PFSK-1 (cell line): Measurements from ENCODE around the gene RALY.

Source experiments
- FOXP2 ChIP-seq: optimal IDR thresholded peaks from 2 replicates; pipeline ENCODE3; 2011; ENCODE audit warnings: borderline replicate concordance, control low read depth, inconsistent platforms; ENCODE audit not compliant: insufficient read depth; ENCODE audit errors: extremely low read length, extremely low read depth
- POLR2AphosphoS5 ChIP-seq: IDR thresholded peaks from 2 replicates; pipeline ENCODE4 v1.6.1; 2012; ENCODE audit warnings: low read depth, mild to moderate bottlenecking, control low read depth, low read length, moderate library complexity
- SIN3A ChIP-seq: IDR thresholded peaks from 2 replicates; pipeline ENCODE4 v1.6.1; 2012; ENCODE audit warnings: mild to moderate bottlenecking, low read length, moderate library complexity, borderline replicate concordance; ENCODE audit not compliant: insufficient read depth
- TAF1 ChIP-seq: IDR thresholded peaks from 2 replicates; pipeline ENCODE4 v1.6.1; 2012; ENCODE audit warnings: low read length, control low read depth, borderline replicate concordance; ENCODE audit not compliant: insufficient read depth
- TF ChIP-seq, protein P1 (sequence below), 2 experiments: IDR thresholded peaks; 2 replicates each; pipeline versions ENCODE4 v1.6.1 to v1.8.0; 2011 to 2012; ENCODE audit warnings: low read depth in 2 of 2, low read length in 2 of 2, control low read depth in 1 of 2, inconsistent platforms in 1 of 2, mild to moderate bottlenecking in 1 of 2, moderate library complexity in 1 of 2; ENCODE audit not compliant: insufficient read depth in 1 of 2

RALY gene

DNA sequence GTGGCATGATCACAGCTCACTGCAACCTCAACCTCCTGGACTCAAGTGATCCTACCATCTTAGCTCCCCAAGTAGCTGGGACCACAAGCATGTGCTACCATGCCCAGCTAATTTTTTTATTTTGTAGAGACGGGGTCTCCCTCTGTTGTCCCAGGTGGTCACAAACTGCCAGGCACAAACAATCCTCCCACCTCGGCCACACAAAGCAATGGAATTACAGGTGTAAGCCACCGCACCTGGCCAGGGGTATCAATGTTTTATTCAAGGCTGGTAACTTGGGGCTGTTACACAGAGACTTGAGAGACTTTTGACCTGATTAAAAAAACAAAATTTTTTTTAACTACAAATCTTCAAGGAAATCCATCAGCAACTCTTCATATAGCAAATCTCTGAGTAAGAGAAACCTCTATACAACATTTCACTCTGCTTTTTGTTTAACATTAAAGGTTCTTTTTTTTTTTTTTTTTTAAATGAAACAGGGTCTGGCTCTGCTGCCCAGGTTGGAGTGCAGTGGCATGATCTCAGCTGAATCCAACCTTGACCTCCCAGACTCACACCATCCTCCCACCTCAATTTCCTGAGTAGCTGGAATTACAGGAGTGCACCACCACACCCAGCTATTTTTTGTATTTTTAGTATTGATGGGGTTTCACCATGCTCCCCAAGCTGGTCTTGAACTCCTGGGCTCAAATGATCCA lies 112.4 kb downstream of the RALY start:
- TF ChIP-seq POLR2AphosphoS5 = no peak
- TF ChIP-seq, protein P1, sequence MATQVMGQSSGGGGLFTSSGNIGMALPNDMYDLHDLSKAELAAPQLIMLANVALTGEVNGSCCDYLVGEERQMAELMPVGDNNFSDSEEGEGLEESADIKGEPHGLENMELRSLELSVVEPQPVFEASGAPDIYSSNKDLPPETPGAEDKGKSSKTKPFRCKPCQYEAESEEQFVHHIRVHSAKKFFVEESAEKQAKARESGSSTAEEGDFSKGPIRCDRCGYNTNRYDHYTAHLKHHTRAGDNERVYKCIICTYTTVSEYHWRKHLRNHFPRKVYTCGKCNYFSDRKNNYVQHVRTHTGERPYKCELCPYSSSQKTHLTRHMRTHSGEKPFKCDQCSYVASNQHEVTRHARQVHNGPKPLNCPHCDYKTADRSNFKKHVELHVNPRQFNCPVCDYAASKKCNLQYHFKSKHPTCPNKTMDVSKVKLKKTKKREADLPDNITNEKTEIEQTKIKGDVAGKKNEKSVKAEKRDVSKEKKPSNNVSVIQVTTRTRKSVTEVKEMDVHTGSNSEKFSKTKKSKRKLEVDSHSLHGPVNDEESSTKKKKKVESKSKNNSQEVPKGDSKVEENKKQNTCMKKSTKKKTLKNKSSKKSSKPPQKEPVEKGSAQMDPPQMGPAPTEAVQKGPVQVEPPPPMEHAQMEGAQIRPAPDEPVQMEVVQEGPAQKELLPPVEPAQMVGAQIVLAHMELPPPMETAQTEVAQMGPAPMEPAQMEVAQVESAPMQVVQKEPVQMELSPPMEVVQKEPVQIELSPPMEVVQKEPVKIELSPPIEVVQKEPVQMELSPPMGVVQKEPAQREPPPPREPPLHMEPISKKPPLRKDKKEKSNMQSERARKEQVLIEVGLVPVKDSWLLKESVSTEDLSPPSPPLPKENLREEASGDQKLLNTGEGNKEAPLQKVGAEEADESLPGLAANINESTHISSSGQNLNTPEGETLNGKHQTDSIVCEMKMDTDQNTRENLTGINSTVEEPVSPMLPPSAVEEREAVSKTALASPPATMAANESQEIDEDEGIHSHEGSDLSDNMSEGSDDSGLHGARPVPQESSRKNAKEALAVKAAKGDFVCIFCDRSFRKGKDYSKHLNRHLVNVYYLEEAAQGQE (IDR thresholded peaks at IDR 0.05; ENCODE audit: insufficient read depth in 1 of 2, low read depth in 2 of 2, low read length in 2 of 2) = no peak
- no peak for TF ChIP-seq TAF1
- TF ChIP-seq FOXP2 = no peak
- TF ChIP-seq SIN3A = no peak

DNA sequence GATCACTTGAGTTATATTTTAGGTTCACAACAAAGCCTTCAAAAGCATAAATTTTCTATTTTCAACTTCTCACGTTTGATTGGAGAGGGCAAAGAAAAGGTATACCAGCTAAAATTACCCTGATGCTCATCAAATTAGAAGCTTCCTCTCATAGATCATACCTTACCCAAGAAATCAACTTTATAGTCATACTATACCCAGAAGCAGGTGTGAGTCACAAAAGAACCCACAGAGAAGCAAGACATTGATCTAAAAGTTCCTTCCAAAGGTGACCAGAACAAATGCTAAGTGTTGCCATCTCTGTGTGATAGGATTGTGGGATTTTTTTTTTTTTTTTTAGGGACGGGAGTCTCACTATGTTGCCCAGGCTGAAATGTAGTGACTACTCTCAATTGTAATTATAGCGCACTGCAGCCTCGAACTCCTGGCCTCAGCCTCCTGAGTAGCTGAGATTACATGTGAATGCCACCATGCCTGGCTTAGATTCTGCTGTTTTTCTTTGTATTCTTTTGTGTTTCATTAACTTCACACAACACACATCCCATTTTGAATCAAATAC lies 115.0 kb downstream of the RALY start:
- TF ChIP-seq POLR2AphosphoS5 = no peak; the same call in 1 of the 2 replicates
- TF ChIP-seq TAF1 = no peak
- TF ChIP-seq, protein P1 (IDR thresholded peaks at IDR 0.05; ENCODE audit: insufficient read depth in 1 of 2, low read depth in 2 of 2, low read length in 2 of 2) = no peak
- TF ChIP-seq FOXP2 = no peak
- TF ChIP-seq SIN3A = no peak

DNA sequence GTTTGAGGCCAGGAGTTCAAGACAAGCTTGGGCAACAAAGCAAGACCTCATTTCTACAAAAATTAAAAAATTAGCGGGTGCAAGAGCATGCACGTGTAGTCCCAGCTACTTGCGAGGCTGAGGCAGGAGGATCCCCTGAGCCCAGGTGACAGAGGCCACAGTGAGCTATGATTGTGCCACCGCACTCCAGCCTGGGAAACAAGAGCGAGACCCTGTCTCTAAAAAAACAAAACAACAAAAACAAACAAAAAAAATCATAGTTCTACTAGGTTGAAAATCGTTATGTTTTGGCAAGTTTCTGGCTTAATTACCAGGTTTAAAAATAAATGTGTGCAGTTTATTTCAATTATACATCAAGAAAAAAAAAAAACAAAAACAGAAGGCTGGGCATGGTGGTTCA lies 115.7 kb downstream of the RALY start:
- TF ChIP-seq, protein P1 (IDR thresholded peaks at IDR 0.05; ENCODE audit: insufficient read depth in 1 of 2, low read depth in 2 of 2, low read length in 2 of 2) = no peak
- TF ChIP-seq SIN3A (no peak), FOXP2 (no peak), TAF1 (no peak), POLR2AphosphoS5 (no peak)

DNA sequence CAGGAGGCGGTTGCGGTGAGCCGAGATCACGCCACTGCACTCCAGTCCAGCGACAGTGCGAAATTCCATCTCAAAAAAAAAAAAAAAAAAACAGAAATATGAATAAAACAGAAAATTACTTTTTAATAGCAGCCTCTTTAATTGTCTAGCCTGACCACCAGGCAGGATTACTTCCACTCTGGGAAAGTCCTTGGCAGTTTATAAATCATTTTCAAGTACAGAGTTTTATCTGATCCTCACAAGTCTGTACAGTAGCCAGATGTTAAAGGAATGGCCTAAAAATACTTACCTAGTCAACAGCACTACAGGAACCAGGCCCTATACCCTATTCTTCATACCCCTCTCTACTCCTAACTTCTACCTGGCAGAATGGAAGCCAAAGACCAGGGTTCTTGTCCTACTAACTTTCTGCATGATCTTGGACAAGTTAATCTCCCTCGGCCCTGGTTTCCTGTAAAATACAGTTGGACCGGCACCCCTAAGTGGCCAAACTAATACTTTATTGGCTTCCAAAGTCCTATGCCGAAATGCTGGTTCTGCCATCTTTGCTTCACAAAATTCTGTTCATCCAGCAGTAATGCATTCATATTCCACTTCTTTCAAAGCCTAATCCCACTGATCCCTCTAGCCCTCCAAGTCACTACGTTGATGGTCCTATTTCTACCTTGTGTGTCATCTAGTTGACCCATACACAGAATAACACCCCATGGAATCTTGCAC lies 116.5 kb downstream of the RALY start:
- TF ChIP-seq SIN3A (no peak), POLR2AphosphoS5 (no peak; the same call in 1 of the 2 replicates), FOXP2 (no peak), TAF1 (no peak)
- TF ChIP-seq, protein P1 (IDR thresholded peaks at IDR 0.05; ENCODE audit: insufficient read depth in 1 of 2, low read depth in 2 of 2, low read length in 2 of 2) = no peak
